Sigmoid colon (tissue), 3 donors: ENCODE data around the gene BAIAP3.

Source experiments
- POLR2A ChIP-seq, 2 donors: fragments of 450-650 bp; IDR thresholded peaks; one replicate each; pipeline ENCODE4 v1.6.1; 2016; ENCODE audit warnings: antibody characterized with exemption in 2 of 2, mild to moderate bottlenecking in 2 of 2, moderate library complexity in 2 of 2
- TF ChIP-seq, protein P1 (sequence below), 4 experiments: fragments of 450-650 bp in 3 of 4; fragments of 200-600 bp in 1 of 4; IDR thresholded peaks; one replicate each; pipeline ENCODE4 v1.5.1; 2016 to 2019; ENCODE audit warnings: antibody characterized with exemption in 4 of 4, mild to moderate bottlenecking in 3 of 4, moderate library complexity in 2 of 4

DNA sequence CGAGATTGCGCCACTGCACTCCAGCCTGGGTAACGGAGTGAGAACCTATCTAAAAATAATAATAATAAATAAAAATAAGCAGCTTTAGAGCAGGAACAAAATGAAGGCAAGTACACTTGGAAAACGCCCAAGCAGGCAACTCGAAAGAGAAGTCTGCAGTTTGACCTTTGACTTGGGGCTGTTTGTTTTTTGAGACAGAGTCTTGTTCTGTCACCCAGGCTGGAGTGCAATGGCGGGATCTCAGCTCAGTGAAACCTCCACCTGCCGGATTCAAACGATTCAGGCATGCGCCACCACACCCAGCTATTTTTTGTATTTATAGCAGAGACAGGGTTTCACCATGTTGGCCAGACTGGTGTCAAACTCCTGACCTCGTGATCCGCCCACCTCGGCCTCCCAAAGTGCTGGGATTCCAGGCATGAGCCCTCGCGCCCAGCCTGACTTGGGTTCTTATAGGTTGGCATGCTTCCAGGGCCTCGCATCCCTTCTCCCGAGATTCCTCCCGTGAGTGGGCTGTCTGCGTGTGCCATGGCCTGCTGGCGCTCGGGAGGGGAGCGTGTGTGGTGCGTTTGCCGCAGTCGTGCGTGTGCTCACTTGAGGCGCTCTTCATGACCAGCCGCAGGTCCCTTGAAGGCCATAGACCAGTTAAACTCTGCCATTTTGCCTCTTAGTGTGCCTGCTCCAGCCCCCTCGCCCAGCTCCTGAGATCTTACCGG is 42.4 kb upstream of the BAIAP3 start:
- TF ChIP-seq POLR2A (IDR thresholded peaks at IDR 0.05) = no peak
- TF ChIP-seq, protein P1, sequence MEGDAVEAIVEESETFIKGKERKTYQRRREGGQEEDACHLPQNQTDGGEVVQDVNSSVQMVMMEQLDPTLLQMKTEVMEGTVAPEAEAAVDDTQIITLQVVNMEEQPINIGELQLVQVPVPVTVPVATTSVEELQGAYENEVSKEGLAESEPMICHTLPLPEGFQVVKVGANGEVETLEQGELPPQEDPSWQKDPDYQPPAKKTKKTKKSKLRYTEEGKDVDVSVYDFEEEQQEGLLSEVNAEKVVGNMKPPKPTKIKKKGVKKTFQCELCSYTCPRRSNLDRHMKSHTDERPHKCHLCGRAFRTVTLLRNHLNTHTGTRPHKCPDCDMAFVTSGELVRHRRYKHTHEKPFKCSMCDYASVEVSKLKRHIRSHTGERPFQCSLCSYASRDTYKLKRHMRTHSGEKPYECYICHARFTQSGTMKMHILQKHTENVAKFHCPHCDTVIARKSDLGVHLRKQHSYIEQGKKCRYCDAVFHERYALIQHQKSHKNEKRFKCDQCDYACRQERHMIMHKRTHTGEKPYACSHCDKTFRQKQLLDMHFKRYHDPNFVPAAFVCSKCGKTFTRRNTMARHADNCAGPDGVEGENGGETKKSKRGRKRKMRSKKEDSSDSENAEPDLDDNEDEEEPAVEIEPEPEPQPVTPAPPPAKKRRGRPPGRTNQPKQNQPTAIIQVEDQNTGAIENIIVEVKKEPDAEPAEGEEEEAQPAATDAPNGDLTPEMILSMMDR (IDR thresholded peaks at IDR 0.05) = no peak
